Activated naive CD4-positive, alpha-beta T cell treated with anti-CD3 and anti-CD28 coated beads, Interleukin-2, amount 50 U/mL, for 16 hours (primary cell): ENCODE results near the gene RUFY1.
"Not testable (repeated sequence)": the region's sequence is repeated elsewhere in the genome, so short reads cannot be mapped to it uniquely, and the experiment has no call there.

Experiments used
- DNase-seq: peaks from one replicate; pipeline ENCODE4 v3.0.0-alpha.2; 2020

Gene RUFY1, protein sequence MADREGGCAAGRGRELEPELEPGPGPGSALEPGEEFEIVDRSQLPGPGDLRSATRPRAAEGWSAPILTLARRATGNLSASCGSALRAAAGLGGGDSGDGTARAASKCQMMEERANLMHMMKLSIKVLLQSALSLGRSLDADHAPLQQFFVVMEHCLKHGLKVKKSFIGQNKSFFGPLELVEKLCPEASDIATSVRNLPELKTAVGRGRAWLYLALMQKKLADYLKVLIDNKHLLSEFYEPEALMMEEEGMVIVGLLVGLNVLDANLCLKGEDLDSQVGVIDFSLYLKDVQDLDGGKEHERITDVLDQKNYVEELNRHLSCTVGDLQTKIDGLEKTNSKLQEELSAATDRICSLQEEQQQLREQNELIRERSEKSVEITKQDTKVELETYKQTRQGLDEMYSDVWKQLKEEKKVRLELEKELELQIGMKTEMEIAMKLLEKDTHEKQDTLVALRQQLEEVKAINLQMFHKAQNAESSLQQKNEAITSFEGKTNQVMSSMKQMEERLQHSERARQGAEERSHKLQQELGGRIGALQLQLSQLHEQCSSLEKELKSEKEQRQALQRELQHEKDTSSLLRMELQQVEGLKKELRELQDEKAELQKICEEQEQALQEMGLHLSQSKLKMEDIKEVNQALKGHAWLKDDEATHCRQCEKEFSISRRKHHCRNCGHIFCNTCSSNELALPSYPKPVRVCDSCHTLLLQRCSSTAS

DNA sequence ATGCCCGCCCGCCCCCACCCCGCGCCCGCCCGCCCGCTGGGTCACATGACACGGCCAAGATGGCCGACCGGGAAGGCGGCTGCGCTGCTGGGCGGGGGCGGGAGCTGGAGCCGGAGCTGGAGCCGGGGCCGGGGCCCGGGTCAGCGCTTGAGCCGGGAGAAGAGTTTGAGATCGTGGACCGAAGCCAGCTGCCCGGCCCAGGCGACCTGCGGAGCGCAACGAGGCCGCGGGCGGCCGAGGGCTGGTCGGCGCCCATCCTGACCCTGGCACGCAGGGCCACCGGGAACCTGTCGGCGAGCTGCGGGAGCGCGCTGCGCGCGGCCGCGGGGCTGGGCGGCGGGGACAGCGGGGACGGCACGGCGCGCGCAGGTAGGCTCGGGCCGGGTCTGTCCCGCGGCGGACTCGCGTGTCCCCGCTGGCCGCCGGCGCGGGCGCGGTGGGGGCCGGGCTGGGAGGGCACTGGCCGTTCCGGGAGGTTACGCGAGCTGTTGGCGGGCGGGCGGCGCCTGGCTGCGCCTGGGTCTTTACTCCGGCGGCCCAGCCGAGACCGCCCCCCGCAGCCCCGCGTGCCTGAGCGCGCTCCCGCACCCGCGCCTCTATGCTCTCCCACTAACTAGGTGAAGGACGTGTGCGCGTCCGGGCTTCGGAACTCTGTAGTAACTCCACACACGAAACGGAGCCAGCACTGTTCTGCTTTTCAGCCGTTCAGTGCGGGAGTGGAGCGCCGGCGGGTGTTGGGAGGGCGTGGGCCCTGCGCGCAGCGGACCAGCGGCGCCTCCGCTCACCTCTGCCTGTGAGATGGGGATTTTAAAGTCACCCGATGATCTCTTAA is at the start of gene RUFY1:
RUFY1 (plus strand) TSS at position 44 of the 832 bp plus-strand sequence; CDS start at position 60, 16 bp downstream.
- DNase-seq, result peak; percentile 85

DNA sequence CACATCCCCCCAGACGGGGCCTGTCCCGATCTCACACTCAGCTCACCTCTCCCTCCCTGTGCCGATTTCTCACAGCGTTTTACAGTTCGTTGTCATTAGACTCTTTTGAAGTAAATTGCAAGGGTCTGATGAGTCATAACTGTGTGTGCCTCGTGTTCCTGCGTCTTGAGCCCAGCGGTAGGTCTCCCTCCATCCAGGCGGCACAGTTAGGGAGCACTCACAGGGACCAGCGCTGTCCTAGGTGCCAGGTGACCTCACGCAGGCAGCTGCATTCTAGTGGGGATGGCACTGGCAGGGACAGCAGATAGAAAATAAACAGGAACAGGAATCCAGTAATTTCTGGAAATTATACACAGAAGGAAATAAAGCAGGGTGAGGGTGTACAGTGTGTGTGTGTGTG is 48.4 kb upstream of the RUFY1 start:
- not testable (repeated sequence) for DNase-seq

DNA sequence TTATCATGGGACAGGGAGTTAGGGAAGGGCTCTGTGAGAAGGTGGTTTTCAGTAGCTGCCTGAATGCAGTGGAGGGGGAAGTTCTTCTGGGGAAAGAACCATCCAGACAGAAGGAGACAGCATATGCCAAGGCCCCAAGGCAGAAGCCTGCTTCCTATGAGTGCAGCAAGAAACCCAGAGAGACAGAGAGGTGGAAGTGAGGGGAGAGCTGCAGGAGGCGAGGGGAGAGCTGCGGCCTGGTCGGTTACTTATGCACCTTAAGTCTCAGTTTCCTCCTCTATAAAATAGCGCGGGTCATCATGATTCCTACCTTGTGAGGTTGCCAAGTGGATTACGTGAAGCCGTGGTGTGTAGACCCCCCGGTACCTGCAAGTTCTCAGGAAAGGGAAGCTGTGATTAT is 47.9 kb upstream of the RUFY1 start:
- DNase-seq, result not testable (repeated sequence)

DNA sequence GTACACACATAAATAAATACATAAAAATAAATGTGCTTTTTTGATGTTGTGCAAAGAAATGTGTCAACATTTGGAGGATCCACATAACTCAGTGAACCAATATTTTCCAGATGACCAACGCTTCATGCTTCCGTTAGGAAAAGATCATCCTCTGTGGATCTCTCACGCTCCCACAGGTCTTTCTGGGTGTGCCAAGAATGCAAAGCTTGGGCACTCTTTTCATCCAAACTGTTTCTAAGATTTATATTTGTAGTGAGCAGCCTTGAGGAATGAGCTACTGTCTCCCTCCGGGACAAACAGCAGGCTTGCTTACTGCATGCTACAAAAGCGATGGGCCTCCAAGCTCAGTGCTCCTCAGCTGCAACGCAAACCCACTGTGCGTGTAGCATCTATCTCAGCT is 46.2 kb upstream of the RUFY1 start:
- no peak for DNase-seq

DNA sequence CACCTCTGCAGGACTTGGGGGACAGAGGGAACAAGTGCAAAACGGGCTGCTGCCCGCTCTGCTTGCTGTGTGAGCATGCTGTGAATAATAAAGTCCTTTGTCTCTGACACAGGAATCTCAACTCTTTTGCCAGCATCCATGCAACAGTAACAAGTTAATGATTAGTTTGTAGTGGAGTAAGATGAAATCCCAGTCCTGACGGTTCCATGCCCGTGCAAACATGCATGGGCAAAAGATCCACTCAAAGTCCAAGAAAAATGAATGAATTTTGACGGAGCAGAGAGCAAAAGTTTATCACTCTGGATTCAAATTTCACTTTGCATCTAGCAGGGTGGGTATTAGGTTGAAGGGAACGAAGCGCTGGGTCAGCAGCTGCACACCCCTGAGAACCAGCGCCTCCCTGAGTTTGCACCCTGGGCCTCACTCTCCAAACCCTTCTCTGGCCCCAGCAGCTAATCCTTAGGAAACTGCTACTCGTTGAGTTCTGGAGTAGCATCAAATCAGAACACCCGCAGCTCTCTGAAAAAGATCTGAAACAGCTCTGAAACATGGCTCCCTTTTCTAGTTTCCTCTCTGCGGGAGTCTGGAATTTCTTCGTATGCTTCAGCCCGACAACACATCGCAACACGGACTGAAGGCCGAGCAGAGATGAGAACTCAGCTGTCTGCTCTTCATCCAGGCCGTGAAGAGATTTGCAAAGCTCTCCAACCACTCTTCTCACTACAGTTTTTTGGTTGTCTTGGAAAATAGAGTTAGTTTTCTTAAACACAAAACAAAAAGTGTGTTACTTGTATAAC is 45.6 kb upstream of the RUFY1 start:
- DNase-seq, result no peak

DNA sequence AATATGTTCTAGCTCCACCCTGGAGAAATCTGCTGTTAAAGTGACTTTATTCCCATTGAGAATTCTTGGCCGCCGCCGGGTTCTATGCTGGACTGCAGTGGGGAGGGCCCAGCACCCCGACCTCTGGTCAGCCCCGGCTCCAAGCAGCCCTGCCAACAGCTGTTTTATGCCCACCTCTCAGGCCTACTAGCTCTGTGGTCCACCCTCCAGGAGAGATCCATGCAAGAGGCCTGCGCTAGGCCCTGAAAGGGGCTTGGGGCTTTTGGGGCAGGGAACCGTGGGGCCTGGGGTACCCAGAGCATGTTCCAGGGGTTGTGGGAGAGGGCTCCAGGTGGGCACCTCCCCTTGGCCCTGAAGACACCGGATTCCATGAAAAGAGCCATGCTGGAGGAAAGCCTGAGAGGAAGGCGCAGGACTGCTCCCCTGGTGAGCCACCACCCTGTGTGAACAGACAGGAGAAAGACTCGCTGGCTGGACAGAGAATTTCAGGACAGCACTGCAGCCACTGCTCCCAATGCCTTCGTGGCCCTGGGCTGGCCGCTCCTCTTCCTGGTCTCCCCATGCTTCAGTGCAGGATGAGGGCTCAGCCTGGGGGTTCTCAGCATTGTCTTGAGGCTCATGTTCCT is 44.6 kb upstream of the RUFY1 start:
- no peak for DNase-seq

DNA sequence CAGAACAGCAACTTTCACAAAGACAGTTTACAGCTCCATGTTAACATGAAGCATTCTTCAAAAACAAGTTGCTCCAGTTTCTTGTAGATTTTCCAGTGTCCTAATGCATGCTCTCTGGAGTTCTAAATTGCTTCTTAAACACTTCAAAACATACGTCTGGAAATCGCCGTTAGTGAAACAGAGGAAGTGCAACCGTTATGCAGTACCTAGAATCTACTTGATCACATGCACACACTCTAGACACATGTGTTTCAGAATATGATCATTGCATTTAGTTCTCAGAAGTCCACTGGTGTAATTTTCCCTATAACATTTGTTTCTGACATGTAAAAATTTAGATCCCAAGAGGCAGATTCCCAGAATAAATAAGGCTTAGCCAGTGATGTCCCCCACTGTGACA is 41.1 kb upstream of the RUFY1 start:
- no peak for DNase-seq

DNA sequence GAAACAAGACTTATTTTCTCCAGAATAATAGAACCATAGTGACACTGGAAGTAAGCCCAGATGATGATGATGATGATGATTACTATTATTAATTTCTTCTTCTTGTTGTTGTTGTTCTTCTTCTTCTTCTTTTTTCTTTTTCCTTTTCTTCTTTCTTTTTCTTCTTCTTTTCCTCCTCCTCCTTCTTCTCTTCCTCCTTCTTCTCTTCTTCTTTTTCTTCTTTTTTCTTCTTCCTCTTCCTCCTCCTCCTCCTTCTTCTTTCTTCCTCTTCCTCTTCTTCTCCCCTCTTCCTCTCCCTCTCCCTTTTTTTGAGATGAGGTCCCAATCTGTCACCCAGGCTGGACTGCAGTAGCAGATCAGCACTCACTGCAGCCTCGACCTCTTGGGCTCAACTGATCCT is 40.5 kb upstream of the RUFY1 start:
- DNase-seq, result no peak

DNA sequence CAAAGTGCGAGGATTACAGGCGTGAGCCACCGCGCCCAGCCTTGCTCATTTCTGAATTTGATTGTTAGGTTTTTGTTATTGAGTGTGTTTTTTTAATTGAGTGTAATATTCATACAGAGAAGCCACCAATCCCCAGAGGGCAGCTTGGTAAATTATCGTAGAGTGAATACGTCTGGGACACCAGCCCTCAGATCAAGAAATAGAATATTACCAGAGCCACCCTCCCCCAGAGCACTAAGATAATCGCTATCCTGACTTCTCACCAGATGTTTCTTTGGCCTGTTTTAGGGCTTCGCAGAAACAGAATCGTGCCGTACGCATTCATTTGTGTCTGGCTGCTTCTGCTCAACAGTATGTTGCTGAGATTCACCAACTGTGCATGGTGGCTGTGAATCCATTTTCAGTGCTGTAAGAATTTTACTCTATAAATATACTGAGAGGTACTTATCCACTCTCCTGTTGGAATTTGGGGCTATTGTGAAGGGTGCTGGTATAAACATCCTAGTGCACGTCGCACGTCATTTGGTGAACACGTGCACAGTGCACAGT is 37.8 kb upstream of the RUFY1 start:
- no peak for DNase-seq

DNA sequence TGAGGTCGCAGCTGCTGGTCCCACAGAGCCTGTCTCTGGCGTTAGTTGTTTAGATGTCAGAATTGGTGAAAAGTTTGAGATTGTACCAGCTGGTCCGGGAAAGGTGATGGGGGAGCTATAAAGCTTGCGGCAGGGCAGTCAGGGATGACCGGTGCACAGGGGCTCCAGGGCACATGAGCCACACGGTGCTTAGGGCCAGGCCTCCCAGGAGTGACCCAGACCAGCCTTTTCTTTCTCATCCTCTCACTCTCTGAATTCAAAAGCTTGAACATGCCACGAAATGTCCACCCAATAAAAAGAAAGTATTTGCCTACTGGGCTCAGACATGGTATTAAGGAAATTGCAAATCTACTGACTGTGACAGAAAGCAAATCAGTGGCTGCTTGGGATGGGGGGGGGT is 34.9 kb upstream of the RUFY1 start:
- not testable (repeated sequence) for DNase-seq

DNA sequence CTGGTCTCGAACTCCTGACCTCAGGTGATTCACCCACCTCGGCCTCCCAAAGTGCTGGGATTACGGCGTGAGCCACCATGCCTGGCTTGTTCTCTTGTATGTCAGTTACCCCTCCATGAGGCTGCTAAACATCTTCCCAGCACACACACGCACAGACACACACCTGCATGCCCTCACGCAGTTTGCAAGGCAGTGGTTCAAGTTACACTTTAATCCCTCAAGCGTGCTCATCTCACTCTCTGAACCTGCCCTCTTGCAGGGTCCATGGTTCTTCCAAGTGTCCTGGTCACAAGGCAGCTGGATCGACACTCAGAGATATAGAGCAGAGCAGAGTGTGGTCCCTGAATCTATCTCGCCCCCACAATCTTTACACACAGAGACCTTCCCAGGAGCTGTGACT is 34.1 kb upstream of the RUFY1 start:
- DNase-seq, result no peak

DNA sequence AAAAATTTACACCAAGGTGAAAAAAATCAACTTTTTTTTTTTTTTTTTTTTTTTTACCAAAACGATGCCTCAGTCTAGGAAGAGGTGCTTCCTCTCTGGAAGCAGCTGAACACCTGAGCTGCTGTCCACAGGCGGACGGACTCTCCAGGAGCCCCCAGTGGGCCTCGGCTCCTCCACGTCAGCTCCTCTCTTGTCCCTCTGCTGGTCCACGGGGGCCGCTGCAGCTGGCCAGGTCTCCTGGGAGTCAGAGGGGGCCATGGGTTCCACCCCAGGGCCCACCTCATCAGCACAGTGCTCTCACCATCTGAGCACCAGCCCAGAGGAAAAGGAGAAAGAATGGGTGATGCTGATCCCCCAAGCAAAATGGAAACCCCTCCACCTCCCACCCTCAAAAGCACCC is 32.6 kb upstream of the RUFY1 start:
- not testable (repeated sequence) for DNase-seq

DNA sequence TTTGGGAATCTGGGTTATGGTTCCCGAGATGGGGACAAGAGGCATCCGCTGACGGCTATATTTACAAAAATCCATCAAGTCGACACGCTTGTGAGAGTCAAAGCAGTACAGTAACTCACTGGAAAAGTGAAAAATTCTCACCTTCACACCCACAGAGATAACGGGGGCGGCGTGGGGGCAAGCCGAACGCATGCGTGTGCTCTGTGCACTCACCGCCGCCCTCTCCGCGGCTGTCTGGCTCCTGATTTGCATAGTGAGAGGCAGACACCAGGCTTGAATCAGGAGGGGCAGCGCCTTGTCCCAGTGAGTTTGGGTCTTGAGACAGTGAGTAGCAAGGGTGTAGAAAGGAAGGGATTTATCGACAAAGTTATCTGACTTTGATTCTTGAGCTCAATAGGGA is 32.0 kb upstream of the RUFY1 start:
- not testable (repeated sequence) for DNase-seq

DNA sequence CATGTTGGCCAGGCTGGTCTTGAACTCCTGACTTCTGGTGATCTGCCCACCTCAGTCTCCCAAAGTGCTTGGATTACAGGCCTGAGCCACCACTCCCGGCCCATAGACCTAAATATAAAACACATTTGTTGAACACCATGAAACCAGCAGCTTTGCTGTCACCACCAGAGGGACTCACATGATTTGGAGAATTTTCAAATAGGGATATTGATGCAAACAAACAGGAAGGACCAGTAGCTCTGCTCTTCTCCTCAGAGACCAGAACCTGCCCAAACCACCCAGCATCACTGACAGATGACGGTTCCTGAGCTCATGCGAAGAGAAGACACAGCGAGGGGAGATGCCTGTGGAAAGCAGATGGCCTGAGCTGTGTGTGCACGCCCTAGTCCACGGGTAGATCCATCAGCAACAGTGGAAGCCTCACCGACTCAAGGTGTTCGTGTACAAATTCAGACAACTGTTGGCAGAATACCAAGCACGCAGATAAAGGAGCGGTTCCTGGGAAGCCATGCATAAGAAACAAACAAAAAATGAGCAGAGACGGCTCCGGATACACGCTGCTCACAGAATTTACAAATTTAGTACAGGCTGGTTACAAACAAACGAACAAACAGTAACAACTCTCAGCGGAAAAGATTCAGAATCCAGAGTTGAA is 30.8 kb upstream of the RUFY1 start:
- DNase-seq, result not testable (repeated sequence)

DNA sequence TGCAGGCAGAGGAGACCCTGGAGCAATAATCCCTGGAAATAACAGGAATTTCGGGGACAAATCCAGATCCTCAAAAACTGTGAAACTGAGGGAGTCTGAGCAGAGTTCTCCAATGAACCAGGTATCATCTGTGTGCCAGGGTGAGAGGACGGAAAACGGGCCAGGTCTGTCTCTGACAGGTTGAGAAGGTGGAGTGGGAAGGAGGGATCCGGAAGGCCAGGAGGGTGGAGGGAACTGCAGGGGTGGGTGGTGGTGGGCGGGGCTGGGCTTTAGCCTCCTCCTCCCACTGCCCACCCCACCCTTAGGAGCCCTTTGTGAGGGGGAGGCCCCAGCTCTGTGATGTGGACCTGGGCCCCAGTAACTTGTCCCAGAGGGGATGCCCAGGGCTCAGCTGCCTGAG is 28.2 kb upstream of the RUFY1 start:
- DNase-seq, result not testable (repeated sequence)

DNA sequence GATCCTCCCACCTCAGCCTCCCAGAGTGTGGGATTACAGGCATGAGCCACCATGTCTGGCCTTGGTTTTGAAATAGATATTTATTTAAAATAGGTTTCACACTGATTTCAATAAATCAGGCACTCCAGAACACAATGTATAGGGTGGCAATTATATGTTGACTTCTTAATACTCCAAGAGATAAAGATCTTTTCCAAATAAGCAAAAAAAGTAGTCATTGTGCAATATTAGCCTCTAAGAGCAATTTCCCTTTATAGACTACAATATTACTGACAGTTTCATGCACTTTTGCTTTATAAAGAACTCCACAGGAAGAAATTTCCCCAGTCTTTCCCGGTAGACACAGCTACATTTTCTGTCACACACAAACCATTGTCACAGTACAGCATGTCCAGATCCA is 23.4 kb upstream of the RUFY1 start:
- DNase-seq, result no peak

DNA sequence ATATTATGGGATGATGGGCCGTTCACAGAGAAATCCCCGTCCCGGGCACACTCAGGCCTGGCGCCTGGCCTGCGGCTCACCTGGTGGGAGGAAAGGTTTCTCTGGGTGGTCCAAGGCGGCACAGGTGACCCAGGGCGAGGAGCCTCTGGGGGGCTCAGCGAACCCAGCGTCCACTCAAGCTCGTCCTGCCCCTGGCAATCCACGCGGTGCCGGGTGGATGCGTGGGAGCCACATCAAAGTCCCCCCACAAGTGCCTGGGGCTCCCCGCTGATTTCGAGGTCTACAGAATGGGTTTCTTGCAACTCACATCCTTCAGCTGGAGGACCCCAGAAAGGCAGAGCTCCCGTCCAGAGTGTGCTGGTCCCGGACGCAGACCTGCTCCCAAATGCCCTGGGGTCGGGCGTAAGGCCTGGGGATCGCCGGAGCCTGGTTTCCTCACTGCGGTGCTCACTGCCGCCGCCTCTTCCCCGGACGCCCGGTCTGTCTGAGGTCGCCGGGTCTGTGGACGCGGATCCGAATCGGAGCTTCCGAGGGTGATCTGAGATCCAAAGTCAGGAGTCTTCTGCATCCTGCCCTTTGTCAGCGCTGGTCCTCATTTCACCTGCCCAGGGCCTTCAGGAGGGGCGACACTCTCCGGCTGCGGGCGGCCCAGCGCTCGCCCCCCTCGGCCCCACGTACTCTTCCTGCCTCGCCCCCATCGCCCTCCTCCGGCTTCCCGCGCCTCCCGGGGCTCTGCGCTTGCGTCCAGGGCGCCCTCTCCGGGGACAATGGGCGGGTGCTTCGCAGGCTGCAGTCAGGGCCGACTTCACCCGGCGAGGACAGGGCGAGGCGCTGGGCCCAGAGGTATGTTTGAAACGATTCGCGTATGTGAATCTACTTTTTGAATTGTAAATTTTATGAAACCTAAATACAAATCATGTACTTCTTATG is 20.0 kb upstream of the RUFY1 start:
- peak; percentile 70 for DNase-seq

DNA sequence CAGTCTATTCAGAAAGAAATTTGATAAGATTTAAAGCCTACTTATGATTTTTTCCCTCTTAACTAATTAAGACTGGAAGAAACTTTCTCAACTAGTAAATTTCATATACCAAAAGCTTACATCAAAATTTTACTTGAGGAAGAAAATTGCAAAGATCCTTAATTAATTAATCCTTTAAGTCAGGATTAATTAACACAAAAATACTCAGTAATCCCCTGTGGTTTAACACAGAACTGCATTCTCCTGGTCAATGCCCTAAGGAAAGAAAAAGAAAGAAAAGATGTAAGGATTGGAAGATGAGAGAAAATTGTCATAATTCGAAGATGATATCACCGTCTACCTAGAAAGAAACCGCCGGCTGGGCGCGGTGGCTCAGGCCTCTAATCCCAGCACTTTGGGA is 17.3 kb upstream of the RUFY1 start:
- no peak for DNase-seq

DNA sequence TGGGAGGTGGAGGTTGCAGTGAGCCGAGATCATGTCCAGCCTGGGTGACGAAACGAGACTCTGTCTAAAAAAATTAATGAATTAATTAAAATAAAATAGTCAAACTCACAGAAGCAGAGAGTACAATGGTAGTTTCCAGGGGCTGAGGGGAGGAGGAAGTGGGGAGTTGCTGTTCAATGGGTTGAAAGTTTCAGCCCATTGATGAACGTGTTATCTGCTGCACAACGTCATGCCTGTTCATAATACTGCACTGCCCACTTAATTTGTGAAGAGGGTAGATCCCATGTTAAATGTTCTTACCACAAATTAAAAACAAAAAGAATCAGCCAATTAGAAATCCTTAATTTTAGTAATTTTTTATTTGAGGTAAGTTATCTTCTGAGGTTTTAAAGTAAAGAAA is 16.4 kb upstream of the RUFY1 start:
- DNase-seq, result no peak

DNA sequence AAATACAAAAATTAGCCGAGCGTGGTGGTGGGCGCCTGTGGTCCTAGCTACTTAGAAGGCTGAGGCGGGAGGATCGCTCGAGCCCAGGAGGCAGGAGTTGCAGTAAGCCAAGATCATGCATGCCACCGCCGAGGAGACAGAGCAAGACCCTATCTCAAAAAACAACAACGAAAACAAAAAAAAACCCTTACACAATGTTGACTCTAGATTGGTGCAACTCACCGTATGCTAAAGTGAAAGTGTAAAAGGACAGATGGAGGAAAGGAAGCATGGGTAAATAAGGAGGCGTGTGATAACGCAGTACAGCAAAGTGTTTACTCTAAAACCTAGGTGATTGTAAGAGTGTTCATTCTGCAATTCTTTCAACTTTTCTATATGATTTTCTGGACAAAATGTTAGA is 15.9 kb upstream of the RUFY1 start:
- no peak for DNase-seq
